A549 (cell line): ENCODE data around the gene KRT72.

ENCODE experiments used
- POLR2AphosphoS2 ChIP-seq: conservative IDR thresholded peaks from 2 replicates; pipeline ENCODE4 v1.6.1; 2012; ENCODE audit warnings: low read length, improper control_type of control experiment, inconsistent platforms
- TF ChIP-seq, protein P1 (sequence below): fragments of 150-350 bp; IDR thresholded peaks from 2 replicates; pipeline ENCODE4 v1.6.1; 2014; ENCODE audit warnings: low read depth, mild to moderate bottlenecking, low read length

DNA sequence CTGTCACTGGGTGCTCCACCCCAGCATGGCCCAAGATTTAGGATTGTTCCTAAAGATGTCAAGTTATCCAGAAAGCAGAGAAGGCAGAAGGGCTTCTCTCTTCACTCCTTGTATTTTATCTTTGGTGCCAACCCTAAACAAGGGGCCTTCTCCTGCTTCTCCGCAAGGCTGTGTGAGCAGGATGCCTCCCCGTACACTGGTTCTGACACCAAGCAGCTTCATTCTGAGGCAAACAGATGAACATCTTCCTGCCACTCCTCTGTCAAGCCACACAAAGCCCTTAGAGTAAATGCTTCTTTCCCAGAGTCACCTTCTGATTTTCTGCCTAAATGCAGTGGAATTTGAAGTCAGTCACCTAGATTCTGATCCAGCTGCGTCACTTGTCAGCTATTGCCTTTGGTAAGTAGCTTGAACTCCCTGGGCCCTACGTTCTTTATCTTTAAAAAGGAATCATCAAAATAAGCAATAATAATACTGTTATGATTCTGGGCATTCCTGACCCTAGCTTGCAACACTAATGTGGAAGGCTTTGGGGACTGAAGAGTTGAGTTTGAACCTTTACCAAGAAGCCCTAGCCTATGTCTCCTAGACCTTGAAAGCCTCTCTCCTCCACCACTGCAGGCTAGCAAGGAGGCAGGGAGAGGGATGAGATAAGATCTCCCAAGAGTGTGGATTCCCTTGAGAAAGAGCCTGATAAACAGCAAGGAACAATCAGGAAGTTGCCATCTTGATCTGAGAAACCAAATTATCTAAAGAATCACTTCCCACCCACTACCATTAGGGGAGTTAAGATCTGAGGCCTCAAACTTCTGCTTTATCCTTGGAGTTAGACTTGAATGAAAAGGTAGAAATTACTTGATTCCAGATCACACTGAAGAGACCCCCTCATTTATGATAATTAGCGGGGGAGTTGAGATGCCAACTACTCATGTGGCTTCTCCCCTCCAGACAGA is 11.4 kb upstream of the KRT72 start:
- TF ChIP-seq POLR2AphosphoS2: no peak
- TF ChIP-seq, protein P1, sequence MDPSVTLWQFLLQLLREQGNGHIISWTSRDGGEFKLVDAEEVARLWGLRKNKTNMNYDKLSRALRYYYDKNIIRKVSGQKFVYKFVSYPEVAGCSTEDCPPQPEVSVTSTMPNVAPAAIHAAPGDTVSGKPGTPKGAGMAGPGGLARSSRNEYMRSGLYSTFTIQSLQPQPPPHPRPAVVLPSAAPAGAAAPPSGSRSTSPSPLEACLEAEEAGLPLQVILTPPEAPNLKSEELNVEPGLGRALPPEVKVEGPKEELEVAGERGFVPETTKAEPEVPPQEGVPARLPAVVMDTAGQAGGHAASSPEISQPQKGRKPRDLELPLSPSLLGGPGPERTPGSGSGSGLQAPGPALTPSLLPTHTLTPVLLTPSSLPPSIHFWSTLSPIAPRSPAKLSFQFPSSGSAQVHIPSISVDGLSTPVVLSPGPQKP: no peak
